IMR-90 (cell line): ENCODE results near the gene ZNF530. TPM values are rescaled to one million over a fixed set of nuclear protein-coding genes. Genes with fewer than 3 reads are reported as not detected.

Source experiments
- ATAC-seq: fragments of 200-7000 bp; cut with Tn5 transposase; 2 replicates; pipeline ENCODE4 v1.9.1; 2020; ENCODE audit warnings: low read depth, mild to moderate bottlenecking, moderate library complexity
- BruUV-seq: library from RNA; stranded (reverse); fragments of 400-500 nt; replicated peaks from 2 replicates; lab custom pipeline; 2021; lab: Mats Ljungman, UMichigan
- CTCF ChIA-PET: fragments of 300-600 bp; formaldehyde crosslinking; extraction: SDS; loops from one replicate; lab custom pipeline; 2021; ENCODE audit warnings: antibody characterized with exemption; lab: Yijun Ruan, JAX
- POLR2A ChIA-PET: fragments of 300-600 bp; sonication (Branson Sonifier 250); formaldehyde crosslinking; loops from one replicate; lab custom pipeline; 2022; ENCODE audit warnings: antibody characterized with exemption; ENCODE audit not compliant: unreplicated experiment; lab: Charles Lee
- DNase-seq: peaks from one replicate; pipeline ENCODE4 v3.0.0; 2013
- H2AFZ ChIP-seq: replicated peaks from 2 replicates; pipeline ENCODE3; 2013; ENCODE audit warnings: low read length, mild to moderate bottlenecking; ENCODE audit not compliant: poor library complexity
- H2AK5ac ChIP-seq: 2 replicates; pipeline ENCODE4 v1.6.1; 2013; ENCODE audit warnings: low read depth, low read length, inconsistent platforms
- H2AK9ac ChIP-seq: replicated peaks from 2 replicates; pipeline ENCODE3; 2013; ENCODE audit warnings: mild to moderate bottlenecking, low read depth, low read length, moderate library complexity; ENCODE audit not compliant: poor library complexity
- H2BK120ac ChIP-seq: 2 replicates; pipeline ENCODE4 v1.6.1; 2013; ENCODE audit warnings: low read depth, low read length, inconsistent platforms
- H2BK15ac ChIP-seq: 3 replicates; pipeline ENCODE4 v1.6.1; 2013; ENCODE audit warnings: low read depth, low read length, inconsistent platforms
- H2BK20ac ChIP-seq: 2 replicates; pipeline ENCODE4 v1.6.1; 2013; ENCODE audit warnings: low read depth, mild to moderate bottlenecking, inconsistent platforms, low read length, moderate library complexity
- H2BK5ac ChIP-seq: 2 replicates; pipeline ENCODE4 v1.6.1; 2013; ENCODE audit warnings: mild to moderate bottlenecking, low read depth, low read length, inconsistent platforms; ENCODE audit not compliant: poor library complexity, severe bottlenecking
- H3K14ac ChIP-seq: replicated peaks from 2 replicates; pipeline ENCODE4 v1.6.1; 2013; ENCODE audit warnings: low read depth, low read length, inconsistent platforms
- H3K18ac ChIP-seq: 2 replicates; pipeline ENCODE4 v1.6.1; 2013; ENCODE audit warnings: low read depth, low read length, control low read depth
- H3K23ac ChIP-seq: 2 replicates; pipeline ENCODE4 v1.6.1; 2013; ENCODE audit warnings: low read depth, low read length, inconsistent platforms
- H3K27ac ChIP-seq: 2 replicates; pipeline ENCODE4 v1.5.1; 2013; ENCODE audit warnings: mild to moderate bottlenecking, control low read depth, low read length; ENCODE audit not compliant: insufficient read depth
- H3K27me3 ChIP-seq: 2 replicates; pipeline ENCODE4 v1.6.1; 2013; ENCODE audit warnings: low read length; ENCODE audit not compliant: control insufficient read depth, insufficient read depth
- H3K36me3 ChIP-seq: 2 replicates; pipeline ENCODE4 v1.6.1; 2013; ENCODE audit warnings: low read length, mixed read lengths; ENCODE audit not compliant: control insufficient read depth, insufficient read depth
- H3K4ac ChIP-seq: 2 replicates; pipeline ENCODE4 v1.6.1; 2013; ENCODE audit warnings: low read depth, low read length, inconsistent platforms
- H3K4me1 ChIP-seq: 2 replicates; pipeline ENCODE4 v1.6.1; 2013; ENCODE audit warnings: low read length, mixed read lengths; ENCODE audit not compliant: control insufficient read depth, insufficient read depth
- H3K4me2 ChIP-seq: 2 replicates; pipeline ENCODE4 v1.6.1; 2013; ENCODE audit warnings: low read depth, mild to moderate bottlenecking, control low read depth, low read length, moderate library complexity
- H3K4me3 ChIP-seq: 2 replicates; pipeline ENCODE4 v1.5.1; 2013; ENCODE audit warnings: low read depth, mild to moderate bottlenecking, control low read depth, low read length, moderate library complexity; ENCODE audit not compliant: insufficient read depth
- H3K56ac ChIP-seq: 2 replicates; pipeline ENCODE4 v1.6.1; 2013; ENCODE audit warnings: low read length, inconsistent platforms; ENCODE audit not compliant: insufficient read depth; ENCODE audit errors: extremely low read depth
- H3K79me1 ChIP-seq, 2 experiments: 2 replicates each; pipeline ENCODE4 v1.6.1; 2013; ENCODE audit warnings: low read length in 2 of 2, inconsistent platforms in 1 of 2, low read depth in 1 of 2
- H3K9ac ChIP-seq: 2 replicates; pipeline ENCODE4 v1.6.1; 2013; ENCODE audit warnings: low read depth, low read length, control low read depth
- H3K9me1 ChIP-seq: 2 replicates; pipeline ENCODE4 v1.6.1; 2013; ENCODE audit warnings: low read length, inconsistent platforms; ENCODE audit not compliant: insufficient read depth
- H3K9me3 ChIP-seq: 2 replicates; pipeline ENCODE4 v1.6.1; 2013; ENCODE audit warnings: low read length; ENCODE audit not compliant: control insufficient read depth, insufficient read depth
- H4K20me1 ChIP-seq: 2 replicates; pipeline ENCODE4 v1.6.1; 2013; ENCODE audit warnings: low read length, inconsistent platforms; ENCODE audit not compliant: insufficient read depth
- H4K5ac ChIP-seq: 2 replicates; pipeline ENCODE4 v1.6.1; 2013; ENCODE audit warnings: mild to moderate bottlenecking, low read depth, low read length, control low read depth
- H4K8ac ChIP-seq, 2 experiments: 2 replicates each; pipeline ENCODE4 v1.6.1; 2013; ENCODE audit warnings: low read depth in 2 of 2, low read length in 2 of 2, control low read depth in 1 of 2, inconsistent platforms in 1 of 2
- H4K91ac ChIP-seq: 2 replicates; pipeline ENCODE4 v1.6.1; 2013; ENCODE audit warnings: low read depth, low read length, inconsistent platforms; ENCODE audit not compliant: insufficient read depth
- CEBPB ChIP-seq: IDR thresholded peaks from 2 replicates; pipeline ENCODE4 v1.6.1; 2012; ENCODE audit warnings: low read depth, low read length, improper control_type of control experiment
- MAFK ChIP-seq: IDR thresholded peaks from 2 replicates; pipeline ENCODE4 v1.6.1; 2012; ENCODE audit warnings: low read depth, low read length, improper control_type of control experiment
- MXI1 ChIP-seq: IDR thresholded peaks from 2 replicates; pipeline ENCODE4 v1.6.1; 2012; ENCODE audit warnings: low read depth, mild to moderate bottlenecking, low read length, moderate library complexity, borderline replicate concordance
- WGBS, 2 experiments: methylation state at CpG; one replicate each; pipeline versions ENCODE4 v1.1.5 to v1.1.7; 2013; ENCODE audit warnings: missing lambda C conversion rate in 2 of 2; ENCODE audit not compliant: insufficient read length in 1 of 2; ENCODE audit errors: extremely low coverage in 2 of 2; 5-methylcytosine and 5-hydroxymethylcytosine counted together
- dilution Hi-C: fragments of 300-500 bp; cut with HindIII; formaldehyde crosslinking; loops from one replicate; pipeline ENCODE4 v1.14.3; 2018; ENCODE audit warnings: low sequenced_read_pairs; ENCODE audit not compliant: unreplicated experiment
- in situ Hi-C: fragments of 300-500 bp; cut with MboI; formaldehyde crosslinking; loops from 3 replicates; pipeline ENCODE4 v1.14.3; 2019; ENCODE audit warnings: low sequenced_read_pairs, inconsistent platforms, mixed read lengths
- intact Hi-C: fragments of 100-400 bp; cut with micrococcal nuclease; formaldehyde crosslinking; loops from 2 replicates; pipeline ENCODE4 v1.10.0; 2022
- polyA plus RNA-seq, 3 experiments: library from polyadenylated mRNA; depleted of rRNA; stranded (reverse); fragments of >200 nt; gene quantifications; 2 replicates each; pipeline ENCODE4 v1.2.3, GENCODE V29; 2012; ENCODE audit warnings: low replicate concordance in 1 of 3
- total RNA-seq: library from RNA; depleted of rRNA; stranded (reverse); fragments of >200 nt; gene quantifications from 2 replicates; pipeline ENCODE4 v1.2.3, GENCODE V29; 2012; rRNA removed

The ZNF530 gene
- total and polyA plus RNA-seq, 2 of the 4 experiments (the other 2 are of a cell fraction): 2.9 to 6.6 TPM

DNA sequence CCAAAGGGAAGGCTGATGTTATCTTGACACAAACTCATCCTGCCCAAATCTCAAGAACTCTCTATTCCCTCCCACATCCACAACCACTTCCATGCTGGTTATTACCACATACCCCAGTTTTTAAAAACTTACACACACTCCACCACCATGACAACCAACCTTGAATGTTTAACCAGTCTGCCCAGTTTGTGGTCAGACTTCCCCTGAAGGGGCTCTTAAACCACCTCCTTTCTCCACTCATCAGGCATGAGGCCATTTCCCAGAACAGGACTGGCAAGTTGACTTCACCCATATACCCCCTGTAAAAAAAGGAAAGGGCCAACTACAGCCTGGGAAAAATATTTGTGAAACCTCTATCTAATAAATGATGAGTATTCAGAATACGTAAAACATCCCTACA is 56.7 kb downstream of the ZNF530 start:
- intact Hi-C loops: no loop called here
- Histone ChIP-seq H2BK120ac (no peak overlapping the region), H3K27me3 (peaks cover 3% of the 10 kb centered on the region), H4K5ac (no peak overlapping the region), H4K20me1 (no peaks in the 10 kb centered on the region), H3K9ac (no peak overlapping the region), H3K56ac (no peak overlapping the region), H2AK5ac (no peak overlapping the region), H2BK15ac (no peak overlapping the region), H2AK9ac (no peak overlapping the region), H4K8ac (no peak overlapping the region), H3K18ac (no peak overlapping the region), H3K9me3 (peaks cover 7% of the 10 kb centered on the region), H2AFZ (no peak overlapping the region), H3K4me3 (no peak overlapping the region), H4K91ac (no peak overlapping the region), H3K36me3 (no peaks in the 10 kb centered on the region), H3K4me2 (no peak overlapping the region), H3K14ac (no peak overlapping the region), H3K4me1 (no peaks in the 10 kb centered on the region), H2BK5ac (no peak overlapping the region), H3K9me1 (no peaks in the 10 kb centered on the region), H3K27ac (no peak overlapping the region), H2BK20ac (no peak overlapping the region), H3K4ac (no peak overlapping the region), H3K79me1 (no peaks in the 10 kb centered on the region), H3K23ac (no peak overlapping the region)
- WGBS, 2 experiments: no CpG with 5 or more reads among the region's 1 CpG
- no peak for ATAC-seq
- CTCF ChIA-PET: no interaction called here
- POLR2A ChIA-PET: no interaction called here
- dilution Hi-C loops: no loop called here
- no peak for TF ChIP-seq MAFK
- TF ChIP-seq MXI1: no peak
- no peak for TF ChIP-seq CEBPB
- BruUV-seq: no TSS peak
- DNase-seq: no peak
- in situ Hi-C loops: no loop called here

Other genes starting within 250 kb of the ZNF530 start
- gene ZNF304, start 248.6 kb upstream of the ZNF530 start, total RNA-seq: 11.9 and 16.1 TPM in 2 replicates
- 2.9 and 3.9 TPM in 2 replicates for gene ZNF304, start 248.6 kb upstream of the ZNF530 start, polyA plus RNA-seq (2012; rRNA removed)
- 14.4 and 20.4 TPM in 2 replicates for gene TRAPPC2B, start 236.3 kb upstream of the ZNF530 start, total RNA-seq
- gene TRAPPC2B, start 236.3 kb upstream of the ZNF530 start, polyA plus RNA-seq (2012; rRNA removed): 11.0 and 14.9 TPM in 2 replicates
- 4.4 and 5.6 TPM in 2 replicates for gene ZNF547, start 236.3 kb upstream of the ZNF530 start, total RNA-seq
- 1.4 and 2.1 TPM in 2 replicates for gene ZNF547, start 236.3 kb upstream of the ZNF530 start, polyA plus RNA-seq (2012; rRNA removed)
- gene ZNF548, start 210.0 kb upstream of the ZNF530 start, total RNA-seq: 23.9 and 24.2 TPM in 2 replicates
- 6.9 and 7.5 TPM in 2 replicates for gene ZNF548, start 210.0 kb upstream of the ZNF530 start, polyA plus RNA-seq (2012; rRNA removed)
- gene ZNF17, start 188.7 kb upstream of the ZNF530 start, total RNA-seq: 11.7 and 17.4 TPM in 2 replicates
- 3.6 and 4.3 TPM in 2 replicates for gene ZNF17, start 188.7 kb upstream of the ZNF530 start, polyA plus RNA-seq (2012; rRNA removed)
- 8.1 and 9.9 TPM in 2 replicates for gene ZNF749, start 164.6 kb upstream of the ZNF530 start, total RNA-seq
- 7.0 and 7.9 TPM in 2 replicates for gene ZNF749, start 164.6 kb upstream of the ZNF530 start, polyA plus RNA-seq (2012; rRNA removed)
- gene VN1R1, start 142.7 kb upstream of the ZNF530 start, total RNA-seq: 0.36 and 0.56 TPM in 2 replicates
- 0.14 and 0.32 TPM in 2 replicates for gene VN1R1, start 142.7 kb upstream of the ZNF530 start, polyA plus RNA-seq (2012; rRNA removed)
- gene ZNF772, start 122.3 kb upstream of the ZNF530 start, total RNA-seq: 25.6 and 33.0 TPM in 2 replicates
- 2.9 and 4.6 TPM in 2 replicates for gene ZNF772, start 122.3 kb upstream of the ZNF530 start, polyA plus RNA-seq (2012; rRNA removed)
- gene ZNF419, start 112.1 kb upstream of the ZNF530 start, total RNA-seq: 13.9 and 20.3 TPM in 2 replicates
- gene ZNF419, start 112.1 kb upstream of the ZNF530 start, polyA plus RNA-seq (2012; rRNA removed): 5.0 and 6.4 TPM in 2 replicates
- gene ZNF773, start 99.9 kb upstream of the ZNF530 start, total RNA-seq: 11.9 and 13.3 TPM in 2 replicates
- gene ZNF773, start 99.9 kb upstream of the ZNF530 start, polyA plus RNA-seq (2012; rRNA removed): 4.3 and 5.5 TPM in 2 replicates
- gene ZNF549, start 72.5 kb upstream of the ZNF530 start, total RNA-seq: 6.9 and 8.6 TPM in 2 replicates
- gene ZNF549, start 72.5 kb upstream of the ZNF530 start, polyA plus RNA-seq (2012; rRNA removed): 2.1 and 2.4 TPM in 2 replicates
- 6.9 and 12.5 TPM in 2 replicates for gene ZNF550, start 40.0 kb upstream of the ZNF530 start, total RNA-seq
- gene ZNF550, start 40.0 kb upstream of the ZNF530 start, polyA plus RNA-seq (2012; rRNA removed): 4.2 and 5.7 TPM in 2 replicates
- gene ZNF416, start 21.0 kb upstream of the ZNF530 start, total RNA-seq: 6.1 and 8.1 TPM in 2 replicates
- gene ZNF416, start 21.0 kb upstream of the ZNF530 start, polyA plus RNA-seq (2012; rRNA removed): 2.3 and 2.6 TPM in 2 replicates
- gene ZIK1, start 15.7 kb upstream of the ZNF530 start, total RNA-seq: 9.2 and 11.8 TPM in 2 replicates
- gene ZIK1, start 15.7 kb upstream of the ZNF530 start, polyA plus RNA-seq (2012; rRNA removed): 3.5 and 4.1 TPM in 2 replicates
- gene ZNF134, start 14.4 kb downstream of the ZNF530 start, total RNA-seq: 31.0 and 31.1 TPM in 2 replicates
- gene ZNF134, start 14.4 kb downstream of the ZNF530 start, polyA plus RNA-seq (2012; rRNA removed): 6.0 and 6.2 TPM in 2 replicates
- 9.2 and 13.1 TPM in 2 replicates for gene ZNF211, start 33.3 kb downstream of the ZNF530 start, total RNA-seq
- 6.5 and 8.7 TPM in 2 replicates for gene ZNF211, start 33.3 kb downstream of the ZNF530 start, polyA plus RNA-seq (2012; rRNA removed)
- not detected in 2 replicates for gene ZSCAN4, start 69.0 kb downstream of the ZNF530 start, total RNA-seq
- gene ZSCAN4, start 69.0 kb downstream of the ZNF530 start, polyA plus RNA-seq (2012; rRNA removed): not detected in 2 replicates
- gene ZNF551, start 82.1 kb downstream of the ZNF530 start, total RNA-seq: 13.9 and 14.7 TPM in 2 replicates
- gene ZNF551, start 82.1 kb downstream of the ZNF530 start, polyA plus RNA-seq (2012; rRNA removed): 2.6 and 3.3 TPM in 2 replicates
- 1.9 and 2.9 TPM in 2 replicates for gene ZNF154, start 109.3 kb downstream of the ZNF530 start, total RNA-seq
- gene ZNF154, start 109.3 kb downstream of the ZNF530 start, polyA plus RNA-seq (2012; rRNA removed): 1.5 and 2.2 TPM in 2 replicates
- gene ZNF671, start 127.7 kb downstream of the ZNF530 start, total RNA-seq: 13.3 and 14.9 TPM in 2 replicates
- gene ZNF671, start 127.7 kb downstream of the ZNF530 start, polyA plus RNA-seq (2012; rRNA removed): 3.1 and 4.1 TPM in 2 replicates
- 14.3 and 15.8 TPM in 2 replicates for gene ZNF776, start 146.9 kb downstream of the ZNF530 start, total RNA-seq
- gene ZNF776, start 146.9 kb downstream of the ZNF530 start, polyA plus RNA-seq (2012; rRNA removed): 3.3 and 4.3 TPM in 2 replicates
- gene ZNF586, start 169.8 kb downstream of the ZNF530 start, total RNA-seq: 17.2 and 18.6 TPM in 2 replicates
- 5.5 and 5.6 TPM in 2 replicates for gene ZNF586, start 169.8 kb downstream of the ZNF530 start, polyA plus RNA-seq (2012; rRNA removed)
- 4.7 and 5.0 TPM in 2 replicates for gene ZNF552, start 215.0 kb downstream of the ZNF530 start, total RNA-seq
- gene ZNF552, start 215.0 kb downstream of the ZNF530 start, polyA plus RNA-seq (2012; rRNA removed): 1.8 and 2.8 TPM in 2 replicates
- gene ZNF587B, start 230.4 kb downstream of the ZNF530 start, total RNA-seq: 32.2 and 33.9 TPM in 2 replicates
- gene ZNF587B, start 230.4 kb downstream of the ZNF530 start, polyA plus RNA-seq (2012; rRNA removed): 2.5 and 3.7 TPM in 2 replicates
- 32.5 and 43.7 TPM in 2 replicates for gene ZNF587, start 250.0 kb downstream of the ZNF530 start, total RNA-seq
- gene ZNF587, start 250.0 kb downstream of the ZNF530 start, polyA plus RNA-seq (2012; rRNA removed): 11.2 and 14.0 TPM in 2 replicates